ENCODE results near the gene TCEANC.

DNA sequence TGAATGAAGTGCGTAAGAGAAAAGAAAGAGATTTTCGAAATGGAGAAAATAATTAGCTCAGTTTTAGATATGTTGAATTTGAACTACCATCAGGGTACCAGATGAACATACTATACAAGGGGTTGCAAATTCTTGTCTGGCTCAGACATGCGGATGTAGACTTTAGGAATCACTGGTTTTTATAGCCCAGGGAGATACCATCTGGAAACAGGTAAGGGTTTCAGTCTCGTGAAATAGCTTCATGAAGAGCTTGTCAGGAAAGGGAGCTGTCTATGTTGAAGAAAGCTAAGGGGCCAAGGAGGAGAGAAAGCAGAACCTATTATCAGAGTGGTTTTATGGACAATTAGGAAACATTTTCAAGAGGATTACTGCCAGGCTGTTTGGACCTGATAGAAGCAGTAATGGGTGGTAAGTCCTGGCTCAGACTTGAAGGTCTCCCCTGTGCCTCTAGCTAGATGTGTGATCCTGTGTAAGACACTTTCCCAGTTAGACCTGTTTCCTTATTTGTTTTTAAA is 42.7 kb downstream of the TCEANC start:
- TF ChIP-seq, protein P1, sequence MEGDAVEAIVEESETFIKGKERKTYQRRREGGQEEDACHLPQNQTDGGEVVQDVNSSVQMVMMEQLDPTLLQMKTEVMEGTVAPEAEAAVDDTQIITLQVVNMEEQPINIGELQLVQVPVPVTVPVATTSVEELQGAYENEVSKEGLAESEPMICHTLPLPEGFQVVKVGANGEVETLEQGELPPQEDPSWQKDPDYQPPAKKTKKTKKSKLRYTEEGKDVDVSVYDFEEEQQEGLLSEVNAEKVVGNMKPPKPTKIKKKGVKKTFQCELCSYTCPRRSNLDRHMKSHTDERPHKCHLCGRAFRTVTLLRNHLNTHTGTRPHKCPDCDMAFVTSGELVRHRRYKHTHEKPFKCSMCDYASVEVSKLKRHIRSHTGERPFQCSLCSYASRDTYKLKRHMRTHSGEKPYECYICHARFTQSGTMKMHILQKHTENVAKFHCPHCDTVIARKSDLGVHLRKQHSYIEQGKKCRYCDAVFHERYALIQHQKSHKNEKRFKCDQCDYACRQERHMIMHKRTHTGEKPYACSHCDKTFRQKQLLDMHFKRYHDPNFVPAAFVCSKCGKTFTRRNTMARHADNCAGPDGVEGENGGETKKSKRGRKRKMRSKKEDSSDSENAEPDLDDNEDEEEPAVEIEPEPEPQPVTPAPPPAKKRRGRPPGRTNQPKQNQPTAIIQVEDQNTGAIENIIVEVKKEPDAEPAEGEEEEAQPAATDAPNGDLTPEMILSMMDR (IDR thresholded peaks at IDR 0.05), result no peak
- TF ChIP-seq, protein P2, sequence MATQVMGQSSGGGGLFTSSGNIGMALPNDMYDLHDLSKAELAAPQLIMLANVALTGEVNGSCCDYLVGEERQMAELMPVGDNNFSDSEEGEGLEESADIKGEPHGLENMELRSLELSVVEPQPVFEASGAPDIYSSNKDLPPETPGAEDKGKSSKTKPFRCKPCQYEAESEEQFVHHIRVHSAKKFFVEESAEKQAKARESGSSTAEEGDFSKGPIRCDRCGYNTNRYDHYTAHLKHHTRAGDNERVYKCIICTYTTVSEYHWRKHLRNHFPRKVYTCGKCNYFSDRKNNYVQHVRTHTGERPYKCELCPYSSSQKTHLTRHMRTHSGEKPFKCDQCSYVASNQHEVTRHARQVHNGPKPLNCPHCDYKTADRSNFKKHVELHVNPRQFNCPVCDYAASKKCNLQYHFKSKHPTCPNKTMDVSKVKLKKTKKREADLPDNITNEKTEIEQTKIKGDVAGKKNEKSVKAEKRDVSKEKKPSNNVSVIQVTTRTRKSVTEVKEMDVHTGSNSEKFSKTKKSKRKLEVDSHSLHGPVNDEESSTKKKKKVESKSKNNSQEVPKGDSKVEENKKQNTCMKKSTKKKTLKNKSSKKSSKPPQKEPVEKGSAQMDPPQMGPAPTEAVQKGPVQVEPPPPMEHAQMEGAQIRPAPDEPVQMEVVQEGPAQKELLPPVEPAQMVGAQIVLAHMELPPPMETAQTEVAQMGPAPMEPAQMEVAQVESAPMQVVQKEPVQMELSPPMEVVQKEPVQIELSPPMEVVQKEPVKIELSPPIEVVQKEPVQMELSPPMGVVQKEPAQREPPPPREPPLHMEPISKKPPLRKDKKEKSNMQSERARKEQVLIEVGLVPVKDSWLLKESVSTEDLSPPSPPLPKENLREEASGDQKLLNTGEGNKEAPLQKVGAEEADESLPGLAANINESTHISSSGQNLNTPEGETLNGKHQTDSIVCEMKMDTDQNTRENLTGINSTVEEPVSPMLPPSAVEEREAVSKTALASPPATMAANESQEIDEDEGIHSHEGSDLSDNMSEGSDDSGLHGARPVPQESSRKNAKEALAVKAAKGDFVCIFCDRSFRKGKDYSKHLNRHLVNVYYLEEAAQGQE (IDR thresholded peaks at IDR 0.05; ENCODE audit: insufficient read depth in 1 of 2, low read depth in 2 of 2, low read length in 1 of 2), result no peak
- TF ChIP-seq TCF7L2 (IDR thresholded peaks at IDR 0.05; ENCODE audit: low read depth, low read length) (no peak), POLR2AphosphoS5 (IDR thresholded peaks at IDR 0.05; ENCODE audit: low read depth, low read length) (no peak), SIN3A (IDR thresholded peaks at IDR 0.05; ENCODE audit: borderline replicate concordance, insufficient read depth, low read depth, low read length) (no peak)
